ENCODE measurements around the gene PRR18.

GRCh38 chr6:166277892-166278578 is 30.2 kb downstream of the PRR18 start:
- TF ChIP-seq CTCF (IDR thresholded peaks at IDR 0.05) = no peak
- TF ChIP-seq POLR2A (IDR thresholded peaks at IDR 0.05) = no peak

All from heart left ventricle (tissue), 13 donors.